Smooth muscle cell (in vitro differentiated cells): ENCODE results near the gene IPO8. TPM values are rescaled to one million over a fixed set of nuclear protein-coding genes. Genes with fewer than 3 reads are reported as not detected.
"Not testable (repeated sequence)": the region's sequence is repeated elsewhere in the genome, so short reads cannot be mapped to it uniquely, and the experiment has no call there.

Experiments used
- DNase-seq: peaks from one replicate; lab custom pipeline; 2025; ENCODE audit not compliant: unreplicated experiment; lab: John Stamatoyannopoulos, UW
- H2AFZ ChIP-seq: fragments of 200-600 bp; sonication (generic); 2 replicates; pipeline ENCODE4 v1.6.0; 2016; ENCODE audit warnings: antibody characterized with exemption, low read depth, mild to moderate bottlenecking
- H3F3A ChIP-seq: fragments of 200-600 bp; sonication (generic); 2 replicates; pipeline ENCODE4 v1.6.0; 2017; ENCODE audit warnings: antibody characterized with exemption, low read depth
- H3K27ac ChIP-seq: fragments of 200-600 bp; sonication (generic); 2 replicates; pipeline ENCODE4 v1.5.1; 2016; ENCODE audit warnings: low read depth, mild to moderate bottlenecking
- H3K27me3 ChIP-seq: fragments of 200-600 bp; sonication (generic); 2 replicates; pipeline ENCODE4 v1.6.1; 2016; ENCODE audit warnings: low read depth, mild to moderate bottlenecking
- H3K36me3 ChIP-seq: fragments of 200-600 bp; sonication (generic); 2 replicates; pipeline ENCODE4 v1.5.1; 2016; ENCODE audit warnings: low read depth
- H3K4me1 ChIP-seq: fragments of 200-600 bp; sonication (generic); 2 replicates; pipeline ENCODE4 v1.5.1; 2016; ENCODE audit warnings: low read depth
- H3K4me2 ChIP-seq: fragments of 200-600 bp; sonication (generic); 2 replicates; pipeline ENCODE4 v1.6.0; 2016; ENCODE audit warnings: mild to moderate bottlenecking
- H3K4me3 ChIP-seq: fragments of 200-600 bp; sonication (generic); 2 replicates; pipeline ENCODE4 v1.5.1; 2016; ENCODE audit warnings: mild to moderate bottlenecking
- H3K79me2 ChIP-seq: fragments of 200-600 bp; sonication (generic); 2 replicates; pipeline ENCODE4 v1.6.0; 2016; ENCODE audit warnings: low read depth, mild to moderate bottlenecking
- H3K9ac ChIP-seq: fragments of 200-600 bp; sonication (generic); 2 replicates; pipeline ENCODE4 v1.6.0; 2016; ENCODE audit warnings: low read depth
- H3K9me3 ChIP-seq: fragments of 200-600 bp; sonication (generic); replicated peaks from 2 replicates; pipeline ENCODE4 v1.5.1; 2016; ENCODE audit warnings: low read depth
- H4K20me1 ChIP-seq: fragments of 200-600 bp; sonication (generic); 2 replicates; pipeline ENCODE4 v1.6.0; 2016; ENCODE audit warnings: low read depth
- CTCF ChIP-seq: fragments of 200-600 bp; sonication (generic); IDR thresholded peaks from 2 replicates; pipeline ENCODE4 v1.5.1; 2017; ENCODE audit warnings: borderline replicate concordance, mild to moderate bottlenecking, antibody characterized with exemption; ENCODE audit not compliant: insufficient read depth, poor library complexity, severe bottlenecking
- WGBS: methylation state at CpG from one replicate; pipeline ENCODE4 v1.1.7; 2016; ENCODE audit warnings: low lambda C conversion rate; 5-methylcytosine and 5-hydroxymethylcytosine counted together
- polyA plus RNA-seq: library from polyadenylated mRNA; unstranded; fragments of >200 nt; fragmentation: Nextera tagmentation; extraction: Ambion mirVana; gene quantifications from 2 replicates; pipeline ENCODE4 v1.2.1, GENCODE V29; 2016
- total RNA-seq: library from RNA; depleted of rRNA; stranded (reverse); fragments of >200 nt; gene quantifications from 2 replicates; pipeline ENCODE4 v1.2.3, GENCODE V29; 2014

Gene IPO8
- total and polyA plus RNA-seq, 2 experiments from 2014 or later, result 5.0 to 24.0 TPM

DNA sequence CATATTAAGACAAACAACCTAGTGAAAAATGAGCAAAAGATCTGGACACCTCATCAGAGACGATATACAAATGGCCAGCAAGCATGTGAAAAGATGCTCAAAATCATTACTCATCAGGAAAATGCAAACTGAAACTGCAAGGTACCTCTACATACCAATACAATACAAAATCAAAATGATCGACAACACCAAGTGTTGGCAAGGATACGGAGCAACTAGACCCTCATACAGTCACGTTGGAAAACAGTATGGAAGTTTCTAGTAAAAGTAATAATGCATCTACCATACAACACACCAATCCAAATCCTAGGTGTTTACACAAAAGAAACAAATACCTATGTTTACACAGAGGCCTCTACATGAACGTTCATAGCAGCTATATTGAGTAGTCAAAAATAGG, 99.9 kb downstream of the IPO8 start:
- Histone ChIP-seq H3K9me3 (no peaks in the 10 kb centered on the region), H3K36me3 (no peaks in the 10 kb centered on the region), H3F3A (peaks cover 5% of the 10 kb centered on the region), H3K9ac (no peak overlapping the region), H3K27me3 (no peaks in the 10 kb centered on the region), H3K4me1 (no peaks in the 10 kb centered on the region), H3K79me2 (no peaks in the 10 kb centered on the region), H3K27ac (no peak overlapping the region), H2AFZ (no peak overlapping the region), H3K4me3 (no peak overlapping the region), H3K4me2 (no peak overlapping the region), H4K20me1 (no peaks in the 10 kb centered on the region)
- no peak for TF ChIP-seq CTCF
- DNase-seq, result no peak
- WGBS, result 93% methylated on average over 5 of the region's 5 CpGs

GRCh38 chr12:30594509-30594908, 101.2 kb downstream of the IPO8 start:
- no peaks in the 10 kb centered on the region for H3K36me3 ChIP-seq
- H3K79me2 ChIP-seq, result no peaks in the 10 kb centered on the region
- no peak for DNase-seq
- H3K27ac ChIP-seq, result no peak overlapping the region
- peaks cover 5% of the 10 kb centered on the region for H3F3A ChIP-seq
- H4K20me1 ChIP-seq, result no peaks in the 10 kb centered on the region
- no peaks in the 10 kb centered on the region for H3K4me1 ChIP-seq
- H3K9ac ChIP-seq, result no peak overlapping the region
- no peaks in the 10 kb centered on the region for H3K27me3 ChIP-seq
- H3K9me3 ChIP-seq, result no peaks in the 10 kb centered on the region
- no peak for TF ChIP-seq CTCF
- no peak overlapping the region for H3K4me2 ChIP-seq
- WGBS, result 90% methylated on average over 1 of the region's 1 CpG
- no peak overlapping the region for H3K4me3 ChIP-seq
- H2AFZ ChIP-seq, result no peak overlapping the region

DNA sequence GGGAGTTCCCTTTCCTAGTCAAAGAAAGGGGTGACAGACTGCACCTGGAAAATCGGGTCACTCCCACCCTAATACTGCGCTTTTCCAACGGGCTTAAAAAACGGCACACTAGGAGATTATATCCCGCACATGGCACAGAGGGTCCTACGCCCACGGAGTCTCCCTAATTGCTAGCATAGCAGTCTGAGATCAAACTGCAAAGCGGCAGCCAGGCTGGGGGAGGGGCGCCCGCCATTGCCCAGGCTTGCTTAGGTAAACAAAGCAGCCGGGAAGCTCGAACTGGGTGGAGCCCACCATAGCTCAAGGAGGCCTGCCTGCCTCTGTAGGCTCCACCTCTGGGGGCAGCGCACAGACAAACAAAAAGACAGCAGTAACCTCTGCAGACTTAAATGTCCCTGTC, 107.1 kb downstream of the IPO8 start:
- not testable (repeated sequence) for DNase-seq, H4K20me1 ChIP-seq, H3F3A ChIP-seq, H2AFZ ChIP-seq, H3K27ac ChIP-seq, H3K36me3 ChIP-seq, H3K79me2 ChIP-seq, H3K9me3 ChIP-seq, H3K27me3 ChIP-seq, H3K9ac ChIP-seq, H3K4me3 ChIP-seq, H3K4me1 ChIP-seq, H3K4me2 ChIP-seq
- 80% methylated on average over 13 of the region's 13 CpGs for WGBS

GRCh38 chr12:30587782-30588181, 107.9 kb downstream of the IPO8 start:
- Histone ChIP-seq H3K79me2 (no peaks in the 10 kb centered on the region), H3K27ac (no peak overlapping the region), H4K20me1 (no peaks in the 10 kb centered on the region), H3K9me3 (no peaks in the 10 kb centered on the region), H2AFZ (no peak overlapping the region), H3K4me1 (no peaks in the 10 kb centered on the region), H3K36me3 (no peaks in the 10 kb centered on the region), H3K4me2 (no peak overlapping the region), H3K4me3 (no peak overlapping the region), H3F3A (no peaks in the 10 kb centered on the region), H3K27me3 (no peaks in the 10 kb centered on the region), H3K9ac (no peak overlapping the region)
- TF ChIP-seq CTCF, result no peak
- DNase-seq, result no peak
- 93% methylated on average over 1 of the region's 1 CpG for WGBS
